GM15510 (cell line): ENCODE measurements around the gene ZBTB39.

Experiments used
- POLR2A ChIP-seq: IDR thresholded peaks from 3 replicates; pipeline ENCODE4 v1.6.1; 2011; ENCODE audit warnings: borderline replicate concordance; ENCODE audit not compliant: insufficient read length; ENCODE audit errors: extremely low read depth

The ZBTB39 gene

DNA sequence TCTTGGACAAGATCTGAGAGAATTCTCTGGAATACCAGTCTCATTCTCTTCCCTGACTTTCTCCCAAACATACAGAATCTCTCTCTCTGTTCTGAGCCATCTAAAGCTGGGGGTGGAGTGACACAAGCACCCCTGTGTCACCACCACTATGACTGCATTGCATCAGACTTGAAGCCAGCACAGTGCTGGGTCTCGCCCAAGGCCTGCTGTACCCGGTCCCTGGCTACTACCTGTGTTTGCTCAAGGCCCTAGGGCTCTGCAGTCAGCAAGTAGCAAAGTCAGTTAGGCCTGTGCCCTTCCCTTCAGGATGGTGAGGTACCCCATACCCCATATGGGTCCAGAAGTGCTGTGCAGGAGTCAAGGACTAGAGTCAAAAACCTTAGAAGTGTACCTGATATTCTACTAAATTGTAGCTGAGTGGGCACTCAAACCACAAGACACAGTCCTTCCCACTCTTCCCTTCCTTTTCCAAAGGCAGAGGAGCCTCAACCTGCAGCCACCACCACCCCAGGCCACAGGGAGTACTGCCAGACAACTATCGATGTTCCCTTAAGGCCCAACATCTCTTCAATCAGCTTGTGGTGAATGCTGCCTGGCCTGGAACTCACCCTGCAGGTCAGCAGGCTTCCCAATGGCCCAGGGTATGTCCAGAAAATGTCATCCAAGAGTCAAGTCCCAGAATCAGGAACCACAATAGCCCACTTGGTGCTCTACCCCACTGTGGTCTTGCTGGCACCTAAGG is 27.8 kb downstream of the ZBTB39 start:
- TF ChIP-seq POLR2A, result no peak

DNA sequence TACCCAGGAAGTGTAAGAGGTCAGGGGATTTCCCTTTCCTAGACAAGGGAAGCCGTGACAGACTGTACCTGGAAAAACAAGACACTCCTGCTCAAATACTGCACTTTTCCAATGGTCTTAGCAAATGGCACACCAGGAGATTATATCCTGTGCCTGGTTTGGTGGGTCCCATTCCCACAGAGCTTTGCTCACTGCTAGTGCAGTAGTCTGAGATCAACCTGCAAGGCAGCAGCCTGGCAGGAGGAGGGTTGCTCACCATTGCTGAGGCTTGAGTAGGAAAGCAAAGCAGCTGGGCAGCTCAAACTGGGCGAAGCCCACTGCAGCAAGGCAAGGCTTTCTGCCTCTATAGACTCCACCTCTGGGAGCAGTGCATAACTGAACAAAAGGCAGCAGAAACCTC is 47.9 kb downstream of the ZBTB39 start:
- no peak for TF ChIP-seq POLR2A

DNA sequence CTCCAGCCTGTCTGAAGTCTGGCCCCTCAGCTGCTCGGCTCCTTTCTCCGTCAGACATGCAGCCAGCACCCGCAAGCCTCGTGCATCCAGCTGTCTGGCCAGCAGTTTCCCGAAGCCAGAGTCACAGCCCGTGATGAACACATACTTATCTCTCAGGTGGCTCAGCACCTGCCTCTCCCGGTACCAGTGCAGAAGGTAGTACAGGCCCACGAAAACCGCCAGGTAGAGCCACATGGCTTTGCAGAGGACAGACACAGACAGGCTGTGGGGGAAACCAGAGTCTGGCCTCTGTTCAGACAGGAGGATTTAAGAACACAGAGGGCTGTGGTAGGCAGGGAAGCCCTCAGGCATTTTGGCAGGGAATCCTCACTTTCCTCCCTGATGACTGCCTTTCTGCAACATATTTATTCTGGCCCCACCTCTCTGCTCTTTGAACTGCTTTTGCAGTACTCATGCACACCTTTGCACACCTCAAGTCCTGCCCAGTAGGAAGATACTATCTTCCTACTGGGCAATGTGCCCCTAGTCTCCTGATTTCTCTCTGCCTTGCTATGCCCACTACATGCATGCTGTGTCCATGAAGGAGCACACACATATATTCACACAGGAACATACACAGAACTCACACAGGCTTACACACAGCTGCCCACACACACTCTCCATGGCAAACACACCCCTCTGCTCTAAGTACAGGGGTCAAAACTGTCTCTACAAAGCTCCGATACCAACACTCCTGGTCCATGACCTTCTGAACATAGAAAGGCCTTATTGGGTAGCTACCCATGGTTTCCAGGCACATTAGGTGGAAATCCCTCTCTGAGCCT is 48.9 kb downstream of the ZBTB39 start, which contains the start of gene RDH16:
TSS of gene RDH16 (minus strand) at position 380 of the 824 bp plus-strand sequence. CDS start at position 234, 146 bp downstream.
- no peak for TF ChIP-seq POLR2A

DNA sequence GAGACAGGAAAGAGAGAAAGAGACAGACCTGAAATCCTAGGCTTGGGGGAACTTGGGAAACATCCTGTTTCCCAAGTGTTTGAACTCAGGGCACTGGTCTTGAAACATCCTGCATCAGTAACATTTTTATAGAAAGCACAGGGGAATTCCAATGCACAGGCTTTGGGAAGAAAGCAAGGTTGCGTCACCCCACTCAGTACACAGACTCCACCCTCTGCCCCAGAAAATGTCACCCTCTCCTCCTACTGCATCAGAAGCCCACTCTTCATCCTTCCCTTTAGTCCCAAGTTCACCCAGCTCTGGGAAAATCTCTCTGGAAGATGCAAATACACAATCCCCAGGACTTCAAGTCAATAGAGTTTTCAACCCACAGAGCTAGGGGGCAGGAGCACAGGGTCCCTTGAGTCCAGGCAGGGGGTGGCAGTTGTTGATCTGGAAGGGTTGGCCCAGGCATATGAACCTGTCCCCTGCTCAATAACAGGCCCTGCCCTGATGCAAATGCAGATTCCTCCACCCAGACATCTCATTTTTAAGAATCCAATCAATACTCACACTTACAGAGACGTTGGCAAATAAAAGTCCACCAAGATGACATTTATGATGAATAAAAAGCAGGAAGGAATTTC is 50.6 kb downstream of the ZBTB39 start:
- no peak for TF ChIP-seq POLR2A

DNA sequence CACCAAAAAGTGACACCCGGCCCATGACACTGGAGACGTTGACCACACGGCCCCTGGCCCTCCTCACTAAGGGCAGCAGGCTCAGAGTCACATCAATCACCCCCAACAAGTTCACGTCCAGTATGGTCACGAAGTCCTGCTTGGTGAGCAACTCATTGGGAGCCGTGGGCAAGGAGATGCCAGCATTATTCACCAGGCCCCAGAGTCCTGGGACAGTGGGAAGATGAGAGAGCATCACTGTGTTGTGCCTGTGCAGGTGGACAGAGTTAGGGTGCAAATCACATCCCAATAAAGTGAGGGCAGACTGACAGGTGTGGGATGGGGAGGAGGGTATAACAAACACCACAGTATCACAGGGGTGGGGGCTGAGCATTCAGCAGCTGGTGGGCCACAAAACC is 51.4 kb downstream of the ZBTB39 start:
- TF ChIP-seq POLR2A, result no peak

DNA sequence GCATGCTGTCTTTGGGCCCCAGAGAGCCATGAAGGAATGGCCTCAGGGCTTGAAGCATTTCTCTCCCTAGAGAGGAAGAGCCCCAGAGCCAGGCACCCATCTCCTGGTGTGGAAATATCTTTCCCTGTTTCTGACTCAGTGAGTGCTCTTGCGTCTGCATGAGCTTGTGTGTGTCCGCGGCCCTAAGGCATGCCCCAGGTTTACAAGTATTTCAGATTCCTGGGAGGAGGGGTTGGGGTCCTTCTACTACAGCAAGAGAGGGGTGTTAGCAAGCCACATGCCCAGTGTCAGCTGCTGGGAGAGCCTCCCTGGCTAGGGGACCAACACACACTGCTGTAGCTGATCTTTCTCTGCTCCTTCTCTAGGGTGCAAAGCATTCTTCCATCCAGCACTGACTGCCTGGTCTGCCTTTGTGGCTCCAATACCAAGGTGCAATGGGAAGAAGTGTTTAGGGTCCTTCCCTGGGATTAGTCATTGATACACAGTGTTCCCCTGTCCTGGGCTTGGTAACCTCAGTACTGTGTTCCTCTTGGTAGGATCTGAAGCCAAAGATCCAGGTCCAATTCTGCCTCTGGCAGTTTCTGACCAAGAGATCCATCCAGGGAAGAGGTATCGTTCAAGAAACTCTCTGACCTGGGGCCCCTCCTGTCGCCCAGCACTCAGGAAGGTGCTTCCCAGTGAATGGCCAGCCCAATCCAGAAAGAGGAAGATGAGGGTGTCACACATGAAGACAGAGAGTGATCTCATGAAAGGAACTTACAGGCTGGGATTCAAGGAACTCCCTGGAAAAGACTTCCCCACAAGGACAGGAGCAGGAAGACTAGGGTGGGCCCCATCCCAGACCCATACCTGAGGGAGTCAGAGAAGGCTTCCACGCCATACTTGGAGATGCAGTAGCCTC is 52.0 kb downstream of the ZBTB39 start:
- TF ChIP-seq POLR2A, result no peak

DNA sequence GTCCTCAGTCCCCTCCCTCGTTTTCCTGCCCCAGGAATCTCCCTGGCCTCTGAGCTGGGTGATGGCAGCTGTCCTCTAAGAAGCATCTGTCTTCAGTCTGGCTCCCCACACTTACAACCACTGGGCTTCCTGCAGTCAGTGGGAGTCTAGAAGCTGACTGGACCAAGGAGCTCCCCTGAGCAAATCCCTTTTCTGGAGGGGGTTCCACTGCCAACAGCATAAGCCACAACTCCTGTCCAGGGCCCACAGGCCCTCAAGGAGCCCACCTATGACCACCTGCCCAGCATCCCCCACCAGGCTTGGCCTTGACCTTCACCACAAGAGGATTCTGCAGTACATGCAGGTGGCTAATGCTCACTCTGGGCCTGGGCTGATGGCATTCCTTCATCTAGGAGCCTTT is 53.0 kb downstream of the ZBTB39 start:
- TF ChIP-seq POLR2A, result no peak

DNA sequence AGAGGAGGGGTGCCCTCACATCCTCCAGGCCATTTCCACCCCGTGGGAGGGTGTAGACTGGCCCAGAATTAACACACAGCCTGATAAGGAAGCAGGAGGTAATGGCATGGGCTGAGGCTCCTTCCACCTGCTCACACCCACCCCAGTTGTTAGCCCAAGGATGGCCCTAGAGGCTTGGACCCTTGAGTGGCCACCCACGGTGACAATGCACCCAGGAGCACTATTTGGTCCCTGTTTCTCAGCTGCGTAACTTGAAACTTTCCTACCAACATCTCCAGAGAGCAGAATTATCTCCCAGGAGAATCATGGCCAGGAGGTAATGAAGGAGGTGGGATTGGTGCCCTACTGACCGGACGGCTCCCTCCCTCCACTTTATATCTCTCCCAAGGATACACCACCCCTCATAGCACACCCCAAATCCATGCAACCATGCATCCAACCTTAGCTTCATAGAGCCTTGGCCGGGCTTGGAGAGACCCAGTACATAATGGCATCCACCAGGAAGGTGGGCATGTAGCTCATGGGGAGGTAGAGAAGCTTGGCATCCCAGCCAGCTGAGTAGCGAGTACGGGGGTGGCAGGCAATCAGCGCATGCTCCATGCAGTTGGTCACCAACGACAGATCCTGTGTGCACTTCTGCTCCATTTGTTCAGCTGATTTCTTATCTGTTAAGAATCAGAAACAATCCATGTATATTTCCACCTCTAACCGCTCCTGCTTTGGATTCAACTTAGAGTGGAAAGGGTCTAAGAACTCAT is 54.6 kb downstream of the ZBTB39 start:
- no peak for TF ChIP-seq POLR2A

DNA sequence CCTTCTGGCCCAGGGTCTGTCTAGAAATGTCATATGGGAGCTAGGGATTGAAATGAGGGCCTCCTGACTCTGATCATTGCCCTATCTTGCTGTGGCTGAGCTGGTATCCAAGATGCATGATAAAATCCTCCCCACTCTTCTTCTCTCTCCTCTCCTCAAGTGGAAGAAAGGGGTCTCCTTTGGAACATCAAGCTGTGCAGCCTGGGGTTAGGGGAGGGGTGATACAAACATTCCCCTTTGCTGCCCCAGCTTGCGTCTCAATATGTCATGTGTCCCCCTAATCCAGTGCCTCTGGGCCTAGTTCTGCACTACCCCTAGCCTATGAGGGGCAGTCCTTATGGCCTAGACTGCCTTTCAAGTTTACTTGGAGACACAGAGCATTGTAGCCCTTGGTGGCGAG is 57.5 kb downstream of the ZBTB39 start:
- no peak for TF ChIP-seq POLR2A
